SU-DHL-6 (cell line): ENCODE measurements around the gene DOCK3.

Experiments used
- EZH2phosphoT487 ChIP-seq: fragments of 200-600 bp; sonication (generic), shearing (Covaris generic); conservative IDR thresholded peaks from 2 replicates; pipeline ENCODE4 v1.6.1; 2018; ENCODE audit warnings: mild to moderate bottlenecking, antibody characterized with exemption, low read length, moderate library complexity, mixed read lengths
- TF ChIP-seq, protein P1 (sequence below): fragments of 200-600 bp; sonication (generic); IDR thresholded peaks from one replicate; pipeline ENCODE4 v1.5.1; 2017; ENCODE audit warnings: antibody characterized with exemption, mild to moderate bottlenecking, low read length, moderate library complexity; ENCODE audit not compliant: insufficient read depth, poor library complexity, severe bottlenecking

GRCh38 chr3:50986726-50987125 lies 312.0 kb downstream of the DOCK3 start:
- TF ChIP-seq, protein P1, sequence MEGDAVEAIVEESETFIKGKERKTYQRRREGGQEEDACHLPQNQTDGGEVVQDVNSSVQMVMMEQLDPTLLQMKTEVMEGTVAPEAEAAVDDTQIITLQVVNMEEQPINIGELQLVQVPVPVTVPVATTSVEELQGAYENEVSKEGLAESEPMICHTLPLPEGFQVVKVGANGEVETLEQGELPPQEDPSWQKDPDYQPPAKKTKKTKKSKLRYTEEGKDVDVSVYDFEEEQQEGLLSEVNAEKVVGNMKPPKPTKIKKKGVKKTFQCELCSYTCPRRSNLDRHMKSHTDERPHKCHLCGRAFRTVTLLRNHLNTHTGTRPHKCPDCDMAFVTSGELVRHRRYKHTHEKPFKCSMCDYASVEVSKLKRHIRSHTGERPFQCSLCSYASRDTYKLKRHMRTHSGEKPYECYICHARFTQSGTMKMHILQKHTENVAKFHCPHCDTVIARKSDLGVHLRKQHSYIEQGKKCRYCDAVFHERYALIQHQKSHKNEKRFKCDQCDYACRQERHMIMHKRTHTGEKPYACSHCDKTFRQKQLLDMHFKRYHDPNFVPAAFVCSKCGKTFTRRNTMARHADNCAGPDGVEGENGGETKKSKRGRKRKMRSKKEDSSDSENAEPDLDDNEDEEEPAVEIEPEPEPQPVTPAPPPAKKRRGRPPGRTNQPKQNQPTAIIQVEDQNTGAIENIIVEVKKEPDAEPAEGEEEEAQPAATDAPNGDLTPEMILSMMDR, result no peak
- no peak for TF ChIP-seq EZH2phosphoT487
